IPS-20b (cell line): ENCODE results near the gene SLC6A3.

Experiments used
- H3K27ac ChIP-seq: one replicate; pipeline ENCODE4 v1.5.1; 2013; ENCODE audit warnings: low read length
- H3K27me3 ChIP-seq: 2 replicates; pipeline ENCODE4 v1.6.1; 2013; ENCODE audit warnings: mild to moderate bottlenecking, low read length, inconsistent platforms; ENCODE audit not compliant: insufficient read depth
- H3K36me3 ChIP-seq: 2 replicates; pipeline ENCODE4 v1.6.1; 2013; ENCODE audit warnings: low read depth, mild to moderate bottlenecking, inconsistent platforms, low read length, moderate library complexity; ENCODE audit not compliant: insufficient read depth
- H3K4me1 ChIP-seq: 2 replicates; pipeline ENCODE4 v1.6.1; 2013; ENCODE audit warnings: mild to moderate bottlenecking, control low read depth, inconsistent platforms, low read length, moderate library complexity; ENCODE audit not compliant: insufficient read depth
- H3K4me3 ChIP-seq: 2 replicates; pipeline ENCODE4 v1.5.1; 2013; ENCODE audit warnings: mild to moderate bottlenecking, low read length, inconsistent platforms
- H3K9ac ChIP-seq: 2 replicates; pipeline ENCODE4 v1.6.1; 2013; ENCODE audit warnings: low read depth, mild to moderate bottlenecking, inconsistent platforms, low read length, moderate library complexity
- H3K9me3 ChIP-seq: 2 replicates; pipeline ENCODE4 v1.6.1; 2013; ENCODE audit warnings: mild to moderate bottlenecking, low read depth, low read length, inconsistent platforms; ENCODE audit not compliant: insufficient read depth

The SLC6A3 gene

DNA sequence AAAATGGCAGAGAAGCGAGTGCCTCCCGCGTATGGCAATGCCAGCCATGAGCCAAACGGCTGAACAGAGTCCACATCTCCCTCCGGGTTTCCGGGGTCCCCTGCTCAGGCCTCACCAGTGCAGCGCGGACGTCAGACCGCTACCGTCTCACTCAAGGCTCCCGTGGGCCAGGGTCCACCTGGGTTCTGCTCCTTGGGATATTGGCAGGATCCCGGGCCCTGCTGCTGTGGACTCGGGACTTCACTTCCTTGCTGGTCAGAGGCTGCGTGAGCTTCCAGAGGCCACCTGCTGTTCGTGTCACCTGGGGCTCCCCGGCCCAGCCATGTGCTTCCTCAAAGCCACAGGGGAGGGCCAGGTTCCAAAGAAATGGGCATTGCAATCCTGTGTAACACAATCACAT is 61.9 kb downstream of the SLC6A3 start:
- Histone ChIP-seq H3K36me3 (no peaks in the 10 kb centered on the region), H3K9ac (no peak overlapping the region), H3K4me3 (no peak overlapping the region), H3K27ac (no peak overlapping the region), H3K27me3 (peaks cover 81% of the 10 kb centered on the region), H3K9me3 (peaks cover 6% of the 10 kb centered on the region; the same call in 1 of the 2 replicates), H3K4me1 (peaks cover 4% of the 10 kb centered on the region)

DNA sequence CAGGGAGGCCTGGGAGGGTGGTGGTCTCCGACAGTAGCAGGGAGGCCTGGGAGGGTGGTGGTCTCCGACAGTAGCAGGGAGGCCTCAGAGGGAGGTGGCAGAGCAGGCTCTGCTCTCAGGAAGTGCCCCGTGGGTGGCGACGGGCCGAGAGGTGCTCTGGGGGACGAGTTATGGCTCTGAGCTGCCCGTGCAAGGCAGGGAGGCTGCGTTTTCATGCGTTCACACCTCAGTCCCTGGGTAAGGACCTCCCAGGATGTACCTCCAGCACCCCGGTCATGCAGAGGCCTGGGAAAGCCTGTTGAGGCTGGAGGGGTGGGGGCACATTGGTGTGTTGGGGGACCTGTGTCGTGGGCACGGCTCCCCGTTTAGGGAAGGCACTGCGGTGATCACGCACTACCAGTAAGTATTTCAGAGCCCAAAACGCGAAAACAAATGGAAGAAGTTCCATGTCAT is 63.0 kb downstream of the SLC6A3 start:
- Histone ChIP-seq H3K4me3 (no peak overlapping the region), H3K4me1 (peaks cover 4% of the 10 kb centered on the region), H3K36me3 (no peaks in the 10 kb centered on the region), H3K27ac (no peak overlapping the region), H3K9me3 (peaks cover 6% of the 10 kb centered on the region; the same call in 1 of the 2 replicates), H3K9ac (no peak overlapping the region), H3K27me3 (peaks cover 70% of the 10 kb centered on the region)

DNA sequence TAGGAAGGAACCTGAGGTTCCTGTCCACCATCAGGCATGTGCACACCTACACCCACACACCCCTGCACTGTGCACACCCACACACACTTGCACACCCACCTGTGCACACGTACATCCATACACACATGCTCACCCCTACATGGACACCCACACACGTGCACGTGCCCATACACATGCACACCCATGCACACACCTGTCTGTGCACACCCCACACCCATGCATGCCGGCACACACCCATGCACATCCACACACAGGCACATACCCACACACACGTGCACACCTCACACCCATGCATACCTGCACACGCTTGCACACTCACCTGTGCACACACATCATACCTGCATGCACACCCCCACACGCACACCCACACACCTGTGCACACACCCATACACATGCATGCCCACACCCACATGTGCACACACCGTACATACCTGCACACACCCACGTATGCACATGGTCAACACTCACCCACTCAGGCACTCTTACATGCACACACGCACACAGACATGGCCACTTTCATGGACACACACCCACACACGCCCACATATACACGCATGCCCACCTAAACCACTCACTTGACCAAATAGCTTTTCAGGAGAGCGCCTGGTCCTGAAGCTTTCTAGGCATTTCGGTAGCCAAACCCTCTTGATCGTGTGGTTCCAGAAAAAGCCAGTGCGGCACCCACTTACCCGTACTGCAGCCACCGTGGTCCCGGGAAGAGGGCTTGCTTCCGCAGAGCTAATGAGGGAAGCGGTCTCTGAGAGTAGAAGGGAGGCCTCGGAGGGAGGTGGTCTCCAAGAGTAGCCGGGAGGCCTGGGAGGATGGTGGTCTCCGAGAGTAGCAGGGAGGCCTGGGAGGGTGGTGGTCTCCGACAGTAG is 63.6 kb downstream of the SLC6A3 start:
- H3K9me3 ChIP-seq = peaks cover 6% of the 10 kb centered on the region; the same call in 1 of the 2 replicates
- no peak overlapping the region for H3K4me3 ChIP-seq
- peaks cover 4% of the 10 kb centered on the region for H3K4me1 ChIP-seq
- H3K36me3 ChIP-seq = no peaks in the 10 kb centered on the region
- no peak overlapping the region for H3K9ac ChIP-seq
- no peak overlapping the region for H3K27ac ChIP-seq
- peaks cover 63% of the 10 kb centered on the region for H3K27me3 ChIP-seq

DNA sequence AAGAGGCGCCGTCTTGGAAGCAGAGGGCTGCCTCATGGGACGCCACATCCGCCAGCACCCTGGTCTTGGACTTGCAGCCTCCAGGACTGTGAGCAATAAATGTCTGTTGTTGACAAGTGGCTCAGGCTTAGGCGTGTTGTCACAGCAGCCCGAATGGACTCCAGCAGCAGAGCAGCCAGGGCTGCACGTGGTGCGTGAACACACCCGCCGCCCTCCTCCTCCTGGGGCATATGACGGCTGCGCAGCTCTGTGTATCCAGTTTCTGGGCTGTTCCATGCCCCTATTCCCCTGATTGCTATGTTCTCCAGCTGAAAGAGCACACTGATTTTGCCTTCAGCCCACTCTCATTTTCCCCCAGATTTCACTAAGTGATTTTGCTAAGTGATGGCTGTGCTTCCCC is 64.3 kb downstream of the SLC6A3 start:
- H3K27me3 ChIP-seq = peaks cover 59% of the 10 kb centered on the region
- no peak overlapping the region for H3K27ac ChIP-seq
- H3K4me1 ChIP-seq = peaks cover 4% of the 10 kb centered on the region
- no peak overlapping the region; the same call in 1 of the 2 replicates for H3K4me3 ChIP-seq
- no peaks in the 10 kb centered on the region for H3K36me3 ChIP-seq
- H3K9ac ChIP-seq = no peak overlapping the region
- H3K9me3 ChIP-seq = peaks cover 6% of the 10 kb centered on the region; the same call in 1 of the 2 replicates

- H3K9ac ChIP-seq = no peak overlapping the region
Measured at GRCh38 chr5:1380011-1380817, 65.0 kb downstream of the SLC6A3 start.

DNA sequence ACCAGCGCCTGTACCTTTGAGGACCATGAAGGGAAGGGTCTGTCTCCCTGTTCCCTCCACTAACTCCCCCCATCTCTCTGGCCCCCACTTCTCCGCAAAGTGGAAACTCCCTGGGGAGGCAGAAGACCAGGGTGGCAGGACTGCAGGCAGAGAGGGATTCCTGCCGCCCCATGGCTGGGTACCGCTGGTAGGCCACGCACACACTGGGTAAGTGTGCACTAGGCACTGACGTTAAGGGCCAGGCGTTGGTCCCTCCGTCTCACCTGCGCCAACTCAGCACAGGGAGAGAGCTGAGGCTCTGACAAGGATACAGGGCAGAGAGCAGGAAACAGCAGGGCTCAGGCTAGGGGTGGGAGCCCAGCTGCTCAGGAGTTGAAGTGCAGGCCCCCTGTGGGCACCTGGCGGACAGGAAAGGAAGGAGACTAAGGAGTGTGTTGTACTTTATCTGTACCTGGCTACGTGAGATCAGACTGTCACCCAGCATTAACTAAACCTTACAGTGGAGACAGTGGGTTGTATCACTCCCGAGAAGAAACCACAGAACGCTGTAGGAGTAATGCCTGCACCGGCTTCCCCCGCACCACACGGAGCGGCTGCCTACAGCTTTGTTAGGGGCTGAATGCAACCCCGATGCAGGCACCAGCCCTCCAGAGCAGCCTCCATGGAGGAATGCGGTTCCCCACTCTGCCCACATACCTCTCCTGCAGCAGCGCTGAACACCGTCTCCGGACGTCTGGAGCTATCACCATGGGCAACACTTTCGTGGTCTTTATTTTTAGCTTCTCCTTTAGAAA is 66.2 kb downstream of the SLC6A3 start:
- Histone ChIP-seq H3K36me3 (no peaks in the 10 kb centered on the region), H3K27me3 (peaks cover 56% of the 10 kb centered on the region), H3K4me3 (no peak overlapping the region), H3K9ac (no peak overlapping the region), H3K27ac (no peak overlapping the region), H3K9me3 (peaks cover 6% of the 10 kb centered on the region; the same call in 1 of the 2 replicates), H3K4me1 (peaks cover 4% of the 10 kb centered on the region)

More at GRCh38 chr5:1380011-1380817, 65.0 kb downstream of the SLC6A3 start:
- peaks cover 4% of the 10 kb centered on the region for H3K4me1 ChIP-seq
- H3K4me3 ChIP-seq = peak overlapping the region; percentile 38; the same call in 1 of the 2 replicates
- H3K27me3 ChIP-seq = peaks cover 59% of the 10 kb centered on the region
- no peaks in the 10 kb centered on the region for H3K36me3 ChIP-seq
- no peak overlapping the region for H3K27ac ChIP-seq
- peaks cover 6% of the 10 kb centered on the region; the same call in 1 of the 2 replicates for H3K9me3 ChIP-seq

DNA sequence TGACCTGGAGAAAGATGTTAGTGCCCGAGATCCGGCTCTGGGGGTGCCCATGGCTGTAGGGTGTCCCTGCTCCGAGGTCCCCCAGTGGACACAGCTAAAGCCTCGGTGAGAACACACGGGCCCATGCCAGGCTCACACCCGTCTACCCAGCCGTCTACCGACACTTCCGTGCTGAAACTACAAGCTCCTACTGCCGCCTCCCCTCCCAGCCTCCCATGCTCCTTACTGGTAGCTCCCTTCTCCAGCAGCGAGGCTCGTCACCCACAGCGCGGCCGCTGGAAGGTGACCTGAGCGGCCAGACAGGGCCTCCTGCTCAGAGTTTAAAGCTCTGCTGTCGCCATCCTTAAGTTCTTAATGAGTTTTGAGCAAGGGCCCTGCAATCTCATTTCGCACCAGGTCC is 67.1 kb downstream of the SLC6A3 start:
- Histone ChIP-seq H3K27ac (no peak overlapping the region), H3K9me3 (peaks cover 6% of the 10 kb centered on the region; the same call in 1 of the 2 replicates), H3K4me3 (no peak overlapping the region), H3K36me3 (no peaks in the 10 kb centered on the region), H3K4me1 (peaks cover 4% of the 10 kb centered on the region), H3K9ac (no peak overlapping the region), H3K27me3 (peaks cover 47% of the 10 kb centered on the region)

- no peak overlapping the region for H3K4me3 ChIP-seq
- H3K9me3 ChIP-seq = peaks cover 6% of the 10 kb centered on the region; the same call in 1 of the 2 replicates
- peaks cover 47% of the 10 kb centered on the region for H3K27me3 ChIP-seq
- H3K4me1 ChIP-seq = peaks cover 4% of the 10 kb centered on the region
- no peak overlapping the region for H3K27ac ChIP-seq
- H3K9ac ChIP-seq = no peak overlapping the region
- H3K36me3 ChIP-seq = no peaks in the 10 kb centered on the region
Measured at GRCh38 chr5:1376981-1377380, 68.3 kb downstream of the SLC6A3 start.

DNA sequence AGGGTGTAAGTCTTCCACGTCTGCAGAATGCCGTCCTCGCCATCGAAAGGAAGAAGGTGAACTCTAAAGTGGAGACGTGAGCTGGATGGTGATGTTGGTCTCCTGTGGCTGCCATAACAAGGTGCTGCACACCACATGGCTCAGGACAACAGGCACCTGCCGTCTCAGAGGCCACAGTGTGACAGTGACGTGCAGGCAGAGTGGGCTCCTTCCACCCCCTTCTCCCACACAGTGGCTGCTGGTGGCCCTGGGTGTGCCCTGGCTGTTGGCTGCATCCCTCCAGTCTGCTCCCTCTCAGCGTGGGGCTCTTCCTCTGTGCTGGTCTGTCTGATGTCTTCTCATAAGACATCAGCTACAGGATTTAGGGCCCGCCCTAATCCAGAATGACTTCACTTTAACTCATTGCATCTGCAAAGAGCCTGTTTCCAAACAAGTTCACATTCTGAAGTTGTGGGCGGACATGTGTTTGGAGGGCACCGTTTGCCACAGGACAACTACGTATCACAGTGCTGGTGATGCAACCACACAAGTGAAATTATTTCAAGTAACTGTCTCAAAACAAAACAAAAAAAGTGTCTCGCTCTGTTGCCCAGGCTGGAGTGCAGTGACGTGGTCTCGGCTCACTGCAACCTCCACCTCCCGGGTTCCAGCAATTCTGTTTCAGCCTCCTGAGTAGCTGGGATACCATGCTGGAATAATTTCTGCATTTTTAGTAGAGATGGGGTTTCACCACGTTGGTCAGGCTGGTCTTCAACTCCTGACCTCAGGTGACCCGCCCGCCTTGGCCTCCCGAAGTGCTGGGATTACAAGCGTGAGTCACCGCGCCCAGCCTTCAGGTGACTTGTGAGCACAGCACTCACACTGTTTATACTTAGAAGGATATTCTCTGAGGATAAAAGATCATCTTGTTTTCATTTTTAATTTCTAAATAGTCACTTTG is 69.1 kb downstream of the SLC6A3 start:
- peaks cover 39% of the 10 kb centered on the region for H3K27me3 ChIP-seq

GRCh38 chr5:1374679-1375055 is 70.6 kb downstream of the SLC6A3 start:
- Histone ChIP-seq H3K36me3 (no peaks in the 10 kb centered on the region), H3K27me3 (peaks cover 25% of the 10 kb centered on the region), H3K27ac (no peak overlapping the region), H3K4me1 (no peaks in the 10 kb centered on the region), H3K9me3 (peaks cover 3% of the 10 kb centered on the region; the same call in 1 of the 2 replicates), H3K9ac (no peak overlapping the region), H3K4me3 (no peak overlapping the region)

More for the DNA sequence above, 69.1 kb downstream of the SLC6A3 start:
- Histone ChIP-seq H3K9ac (no peak overlapping the region), H3K4me3 (no peak overlapping the region), H3K27ac (no peak overlapping the region), H3K9me3 (peaks cover 6% of the 10 kb centered on the region; the same call in 1 of the 2 replicates), H3K4me1 (peaks cover 4% of the 10 kb centered on the region), H3K36me3 (no peaks in the 10 kb centered on the region)
